HG02763 (cell line): ENCODE measurements around the gene NPIPA5.
"Not testable (repeated sequence)": the region's sequence is repeated elsewhere in the genome, so short reads cannot be mapped to it uniquely, and the experiment has no call there.

Source experiments
- ATAC-seq: cut with Tn5 transposase; IDR thresholded peaks from one replicate; pipeline ENCODE4 v1.9.1; 2021; ENCODE audit warnings: mild to moderate bottlenecking, moderate library complexity; ENCODE audit not compliant: unreplicated experiment

NPIPA5 gene

GRCh38 chr16:15393025-15393424 lies 14.9 kb upstream of the NPIPA5 start:
- ATAC-seq, result not testable (repeated sequence)

GRCh38 chr16:15389916-15390315 lies 11.8 kb upstream of the NPIPA5 start:
- not testable (repeated sequence) for ATAC-seq

GRCh38 chr16:15388060-15388459 lies 10.0 kb upstream of the NPIPA5 start:
- ATAC-seq, result not testable (repeated sequence)

- not testable (repeated sequence) for ATAC-seq
Measured at GRCh38 chr16:15382810-15383209, 4.7 kb upstream of the NPIPA5 start.

- ATAC-seq, result not testable (repeated sequence)
Measured at GRCh38 chr16:15357495-15357894, 20.6 kb downstream of the NPIPA5 start.

GRCh38 chr16:15354846-15355245 lies 23.2 kb downstream of the NPIPA5 start:
- ATAC-seq, result not testable (repeated sequence)

- not testable (repeated sequence) for ATAC-seq
Measured at GRCh38 chr16:15352852-15353251, 25.2 kb downstream of the NPIPA5 start.

- ATAC-seq, result not testable (repeated sequence)
Measured at GRCh38 chr16:15351745-15352144, 26.3 kb downstream of the NPIPA5 start.

GRCh38 chr16:15351251-15351650 lies 26.8 kb downstream of the NPIPA5 start:
- ATAC-seq, result not testable (repeated sequence)

GRCh38 chr16:15348721-15349120 lies 29.4 kb downstream of the NPIPA5 start:
- ATAC-seq, result not testable (repeated sequence)

- ATAC-seq, result not testable (repeated sequence)
Measured at GRCh38 chr16:15342337-15342736, 35.8 kb downstream of the NPIPA5 start.

GRCh38 chr16:15338986-15339385 lies 39.1 kb downstream of the NPIPA5 start:
- not testable (repeated sequence) for ATAC-seq

GRCh38 chr16:15337974-15338605 lies 40.0 kb downstream of the NPIPA5 start:
- ATAC-seq, result not testable (repeated sequence)

- ATAC-seq, result not testable (repeated sequence)
Measured at GRCh38 chr16:15335609-15336008, 42.5 kb downstream of the NPIPA5 start.

GRCh38 chr16:15333969-15334368 lies 44.1 kb downstream of the NPIPA5 start:
- not testable (repeated sequence) for ATAC-seq

- ATAC-seq, result not testable (repeated sequence)
Measured at GRCh38 chr16:15330978-15331377, 47.1 kb downstream of the NPIPA5 start.

- ATAC-seq, result not testable (repeated sequence)
Measured at GRCh38 chr16:15324954-15325353, 53.1 kb downstream of the NPIPA5 start.

- not testable (repeated sequence) for ATAC-seq
Measured at GRCh38 chr16:15323373-15323772, 54.7 kb downstream of the NPIPA5 start.

GRCh38 chr16:15321221-15321620 lies 56.9 kb downstream of the NPIPA5 start:
- ATAC-seq, result not testable (repeated sequence)

- not testable (repeated sequence) for ATAC-seq
Measured at GRCh38 chr16:15314562-15314961, 63.5 kb downstream of the NPIPA5 start.
